MG63 (cell line): Measurements from ENCODE around the gene RNF214. TPM values are rescaled to one million over a fixed set of nuclear protein-coding genes. Genes with fewer than 3 reads are reported as not detected.
"Not testable (repeated sequence)": the region's sequence is repeated elsewhere in the genome, so short reads cannot be mapped to it uniquely, and the experiment has no call there.

Experiments used
- DNase-seq: peaks from one replicate; pipeline ENCODE4 v3.0.0-alpha.2; 2020
- H3K27me3 ChIP-seq: fragments of 250-450 bp; sonication (Bioruptor Pico); 2 replicates; pipeline ENCODE4 v1.5.1; 2020; ENCODE audit warnings: mild to moderate bottlenecking, moderate library complexity
- H3K36me3 ChIP-seq: fragments of 250-450 bp; sonication (Bioruptor Pico); 2 replicates; pipeline ENCODE4 v1.5.1; 2020; ENCODE audit warnings: mild to moderate bottlenecking, moderate library complexity
- H3K4me3 ChIP-seq: fragments of 250-450 bp; sonication (Bioruptor Pico); 2 replicates; pipeline ENCODE4 v1.5.1; 2020; ENCODE audit warnings: mild to moderate bottlenecking, moderate library complexity
- H3K9me3 ChIP-seq: fragments of 250-450 bp; sonication (Bioruptor Pico); 2 replicates; pipeline ENCODE4 v1.5.1; 2020; ENCODE audit warnings: mild to moderate bottlenecking, moderate library complexity
- total RNA-seq: library from RNA; depleted of rRNA; stranded (reverse); fragments of >200 nt; shearing (Covaris generic); gene quantifications from 2 replicates; pipeline ENCODE4 v1.2.3, GENCODE V29; 2014; ENCODE audit warnings: low replicate concordance; rRNA removed

The RNF214 gene
- 1.3 and 2.4 TPM in 2 replicates for total RNA-seq

GRCh38 chr11:117232092-117232878, at the start of gene RNF214:
TSS of gene RNF214 (plus strand) at chr11:117232671. CDS start at chr11:117234273, 1,602 bp downstream.
- no peaks in the 10 kb centered on the region for H3K9me3 ChIP-seq
- peaks cover 28% of the 10 kb centered on the region for H3K36me3 ChIP-seq
- peak within 1 kb of the TSS; percentile 94 for H3K4me3 ChIP-seq
- peak; percentile 81 for DNase-seq
- H3K27me3 ChIP-seq, result no peaks in the 10 kb centered on the region

DNA sequence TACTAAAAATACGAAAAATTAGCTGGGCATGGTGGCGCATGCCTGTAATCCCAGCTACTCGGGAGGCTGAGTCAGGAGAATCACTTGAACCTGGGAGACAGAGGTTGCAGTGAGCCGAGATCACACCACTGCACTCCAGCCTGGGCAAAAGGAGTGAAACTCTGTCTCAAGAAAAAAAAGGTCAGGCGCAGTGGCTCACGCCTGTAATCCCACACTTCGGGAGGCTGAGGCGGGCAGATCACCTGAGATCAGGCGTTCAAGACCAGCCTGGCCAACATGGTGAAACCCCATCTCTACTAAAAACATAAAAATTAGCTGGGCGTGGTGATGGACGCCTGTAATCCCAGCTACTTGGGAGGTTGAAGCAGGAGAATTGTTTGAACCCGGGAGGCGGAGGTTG, 49.3 kb upstream of the RNF214 start:
- not testable (repeated sequence) for H3K36me3 ChIP-seq, H3K9me3 ChIP-seq, H3K4me3 ChIP-seq, H3K27me3 ChIP-seq, DNase-seq

GRCh38 chr11:117183724-117184349, 48.6 kb upstream of the RNF214 start:
- Histone ChIP-seq H3K36me3 (no peaks in the 10 kb centered on the region), H3K9me3 (no peaks in the 10 kb centered on the region), H3K4me3 (no peak overlapping the region), H3K27me3 (no peaks in the 10 kb centered on the region)
- DNase-seq, result no peak

GRCh38 chr11:117185736-117186430, 46.6 kb upstream of the RNF214 start:
- no peaks in the 10 kb centered on the region for H3K27me3 ChIP-seq
- no peak for DNase-seq
- H3K36me3 ChIP-seq, result no peaks in the 10 kb centered on the region
- H3K9me3 ChIP-seq, result no peaks in the 10 kb centered on the region
- H3K4me3 ChIP-seq, result no peak overlapping the region

DNA sequence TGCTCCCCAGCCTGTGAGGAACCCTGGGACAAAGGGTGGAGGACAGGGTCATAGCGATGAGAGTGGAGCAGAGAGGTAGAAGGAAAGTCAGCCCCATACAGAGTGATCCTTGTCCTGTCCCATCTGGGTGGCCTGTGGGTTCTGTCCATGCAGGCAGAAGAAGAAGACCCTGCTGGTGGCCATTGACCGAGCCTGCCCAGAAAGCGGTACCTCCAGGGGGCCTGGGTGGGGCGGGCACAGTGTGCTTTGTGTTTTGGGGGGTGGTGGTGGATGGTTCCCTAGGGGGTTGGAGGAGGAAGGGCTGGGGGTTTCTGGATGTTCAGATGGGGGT, 46.1 kb upstream of the RNF214 start:
- no peaks in the 10 kb centered on the region for H3K36me3 ChIP-seq
- DNase-seq, result no peak
- no peak overlapping the region for H3K4me3 ChIP-seq
- H3K27me3 ChIP-seq, result no peaks in the 10 kb centered on the region
- no peaks in the 10 kb centered on the region for H3K9me3 ChIP-seq

DNA sequence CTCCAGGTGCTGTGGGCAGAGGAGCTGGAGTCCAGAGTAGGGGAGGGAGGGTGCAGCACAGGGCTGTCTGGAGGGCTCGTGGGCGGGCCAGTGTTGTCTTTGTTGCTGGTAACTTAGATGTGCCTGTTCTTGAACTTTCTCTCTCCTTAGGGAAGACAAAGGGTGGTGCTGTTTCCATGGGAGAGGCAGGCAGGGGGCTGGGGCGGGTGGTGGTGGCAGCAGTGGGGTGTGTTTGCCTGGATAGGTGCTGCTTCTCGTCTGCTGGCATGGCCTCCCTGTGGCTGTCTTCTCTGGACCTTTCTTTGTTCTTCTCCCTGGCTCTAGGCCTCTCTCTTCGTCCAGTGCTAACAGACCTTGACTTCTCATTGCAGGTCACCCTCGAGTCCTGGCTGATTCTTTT, 45.5 kb upstream of the RNF214 start:
- Histone ChIP-seq H3K27me3 (no peaks in the 10 kb centered on the region), H3K4me3 (no peak overlapping the region), H3K36me3 (no peaks in the 10 kb centered on the region), H3K9me3 (no peaks in the 10 kb centered on the region)
- DNase-seq, result no peak

DNA sequence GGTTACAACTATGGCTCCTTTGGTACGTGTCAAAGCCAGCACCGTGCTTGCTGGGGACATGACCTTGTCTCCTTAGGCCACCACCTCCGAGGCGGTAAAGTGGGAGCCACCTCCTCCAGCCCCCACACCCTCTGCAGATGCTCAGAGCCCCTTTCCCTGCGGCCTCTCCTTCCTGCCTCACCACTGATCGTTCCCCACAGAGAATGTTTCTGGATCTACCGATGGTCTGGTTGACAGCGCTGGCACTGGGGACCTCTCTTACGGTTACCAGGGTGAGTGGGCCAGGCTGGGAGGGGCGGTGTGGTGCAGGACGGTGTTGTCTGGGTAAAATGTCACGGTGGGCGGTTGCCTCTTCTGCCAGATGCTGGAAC, 45.1 kb upstream of the RNF214 start:
- H3K4me3 ChIP-seq, result no peak overlapping the region
- H3K9me3 ChIP-seq, result no peaks in the 10 kb centered on the region
- H3K36me3 ChIP-seq, result no peaks in the 10 kb centered on the region
- H3K27me3 ChIP-seq, result no peaks in the 10 kb centered on the region
- no peak for DNase-seq

- no peaks in the 10 kb centered on the region for H3K9me3 ChIP-seq
- no peaks in the 10 kb centered on the region; the same call in 1 of the 2 replicates for H3K36me3 ChIP-seq
- DNase-seq, result no peak
- H3K4me3 ChIP-seq, result no peak overlapping the region
- H3K27me3 ChIP-seq, result no peaks in the 10 kb centered on the region
Observed at GRCh38 chr11:117187799-117188481, 44.5 kb upstream of the RNF214 start.

- no peaks in the 10 kb centered on the region for H3K27me3 ChIP-seq
- H3K36me3 ChIP-seq, result no peaks in the 10 kb centered on the region; the same call in 1 of the 2 replicates
- no peaks in the 10 kb centered on the region for H3K9me3 ChIP-seq
- no peak overlapping the region for H3K4me3 ChIP-seq
- no peak for DNase-seq
Observed at GRCh38 chr11:117188620-117189081, 43.8 kb upstream of the RNF214 start.

DNA sequence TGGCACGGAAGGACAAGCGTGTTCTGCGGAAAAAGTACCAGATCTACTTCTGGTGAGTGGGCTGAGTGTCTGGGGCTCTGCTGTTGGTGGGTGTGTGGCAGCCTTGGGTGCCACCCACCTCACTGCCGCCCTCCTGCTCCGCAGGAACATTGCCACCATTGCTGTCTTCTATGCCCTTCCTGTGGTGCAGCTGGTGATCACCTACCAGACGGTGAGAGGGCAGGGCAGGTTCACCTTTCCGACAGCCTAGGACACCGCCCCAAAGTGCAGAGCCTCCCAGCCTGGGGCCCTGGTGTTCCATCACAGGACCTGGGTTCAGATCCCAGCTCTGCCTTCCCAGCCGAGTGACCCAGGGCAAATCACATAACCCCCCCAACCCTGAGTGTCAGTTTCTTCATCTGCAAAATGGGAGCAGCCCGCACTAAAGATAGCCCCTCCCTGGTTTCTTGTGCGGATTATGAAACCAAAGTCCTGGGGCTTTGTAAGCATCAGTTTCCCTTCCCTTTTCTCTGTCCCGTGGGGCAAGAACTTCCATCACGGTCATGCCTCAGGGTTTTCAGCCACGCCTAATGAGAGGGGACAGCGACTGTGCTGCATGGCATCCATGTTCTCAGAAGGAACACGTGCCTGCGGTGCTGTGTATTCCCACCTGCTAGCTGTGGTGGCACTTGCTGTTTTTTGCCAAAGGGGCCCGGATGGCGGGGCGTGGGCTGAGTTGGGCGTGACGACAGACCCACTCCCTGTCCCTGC, 43.1 kb upstream of the RNF214 start:
- H3K36me3 ChIP-seq, result no peaks in the 10 kb centered on the region; the same call in 1 of the 2 replicates
- no peak overlapping the region for H3K4me3 ChIP-seq
- no peak for DNase-seq

DNA sequence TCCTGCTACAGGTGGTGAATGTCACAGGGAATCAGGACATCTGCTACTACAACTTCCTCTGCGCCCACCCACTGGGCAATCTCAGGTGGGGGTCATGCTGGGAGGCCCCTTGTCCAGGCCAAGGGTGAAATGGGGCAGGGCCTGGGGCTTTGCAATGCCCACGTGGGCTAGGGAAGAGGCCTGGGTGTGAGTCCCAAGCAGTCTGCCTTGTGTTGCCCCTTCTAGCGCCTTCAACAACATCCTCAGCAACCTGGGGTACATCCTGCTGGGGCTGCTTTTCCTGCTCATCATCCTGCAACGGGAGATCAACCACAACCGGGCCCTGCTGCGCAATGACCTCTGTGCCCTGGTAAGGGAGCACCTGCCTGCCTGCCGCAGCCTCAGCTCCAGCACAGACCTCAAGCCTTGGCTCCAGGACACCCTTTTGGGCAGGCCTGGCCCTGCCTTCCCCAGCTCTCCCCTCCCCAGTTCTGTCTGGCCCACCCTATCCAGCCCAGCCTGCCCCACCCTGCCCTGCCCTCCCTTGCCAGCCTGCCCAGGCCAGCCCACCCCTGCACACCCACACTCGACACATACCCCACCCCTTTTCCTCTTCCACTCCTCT, 42.4 kb upstream of the RNF214 start:
- no peak for DNase-seq
- Histone ChIP-seq H3K4me3 (no peak overlapping the region), H3K27me3 (no peaks in the 10 kb centered on the region), H3K9me3 (no peaks in the 10 kb centered on the region), H3K36me3 (no peaks in the 10 kb centered on the region; the same call in 1 of the 2 replicates)

More for the DNA sequence above, 43.1 kb upstream of the RNF214 start:
- H3K27me3 ChIP-seq, result no peaks in the 10 kb centered on the region
- H3K9me3 ChIP-seq, result no peaks in the 10 kb centered on the region

DNA sequence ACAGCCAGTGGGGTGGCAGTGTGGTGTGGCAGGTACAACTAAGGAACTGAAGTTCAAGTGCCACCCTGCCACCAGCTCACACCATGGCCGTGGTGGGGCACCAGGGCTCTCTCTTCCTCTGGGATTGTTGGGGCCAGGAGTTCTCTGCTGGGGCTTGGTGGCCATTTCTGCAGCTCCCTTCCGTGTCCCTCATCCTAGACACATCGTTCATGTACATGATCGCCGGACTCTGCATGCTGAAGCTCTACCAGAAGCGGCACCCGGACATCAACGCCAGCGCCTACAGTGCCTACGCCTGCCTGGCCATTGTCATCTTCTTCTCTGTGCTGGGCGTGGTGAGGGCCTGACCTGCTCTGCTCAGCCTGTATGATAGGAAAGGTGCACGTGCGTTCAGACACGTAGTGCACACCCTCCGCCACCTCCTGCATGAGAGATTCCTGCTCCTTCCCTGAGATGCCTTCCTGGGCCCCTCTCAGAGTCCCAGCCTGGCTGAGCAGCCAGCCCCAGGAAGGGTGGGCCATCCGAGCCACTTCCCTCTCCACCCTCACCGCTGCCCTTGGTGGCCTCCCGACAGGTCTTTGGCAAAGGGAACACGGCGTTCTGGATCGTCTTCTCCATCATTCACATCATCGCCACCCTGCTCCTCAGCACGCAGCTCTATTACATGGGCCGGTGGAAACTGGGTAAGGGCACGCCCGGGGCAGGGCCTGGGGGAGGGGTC, 40.6 kb upstream of the RNF214 start:
- Histone ChIP-seq H3K9me3 (no peaks in the 10 kb centered on the region), H3K36me3 (no peaks in the 10 kb centered on the region; the same call in 1 of the 2 replicates), H3K27me3 (no peaks in the 10 kb centered on the region), H3K4me3 (no peak overlapping the region)
- no peak for DNase-seq

DNA sequence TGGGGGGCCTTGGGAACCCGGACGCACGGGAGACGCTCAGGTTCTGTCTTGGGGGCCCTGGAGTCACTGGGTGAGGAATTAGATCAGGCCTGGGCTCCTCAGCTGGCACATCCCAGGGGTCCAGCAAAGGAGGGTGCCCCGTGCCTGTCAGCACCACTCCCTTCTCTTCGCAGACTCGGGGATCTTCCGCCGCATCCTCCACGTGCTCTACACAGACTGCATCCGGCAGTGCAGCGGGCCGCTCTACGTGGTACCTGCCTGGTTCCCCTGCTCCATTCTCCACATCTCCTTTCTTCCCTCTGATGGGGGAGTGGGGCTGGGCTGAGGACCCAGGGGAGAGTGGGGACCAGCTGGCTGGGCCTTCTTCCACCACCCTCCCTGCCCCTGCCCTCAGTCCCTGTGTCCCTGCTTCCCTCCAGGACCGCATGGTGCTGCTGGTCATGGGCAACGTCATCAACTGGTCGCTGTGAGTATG, 40.0 kb upstream of the RNF214 start:
- H3K4me3 ChIP-seq, result no peak overlapping the region
- H3K36me3 ChIP-seq, result no peaks in the 10 kb centered on the region; the same call in 1 of the 2 replicates
- no peaks in the 10 kb centered on the region for H3K27me3 ChIP-seq
- DNase-seq, result no peak
- no peaks in the 10 kb centered on the region for H3K9me3 ChIP-seq

- Histone ChIP-seq H3K4me3 (no peak overlapping the region), H3K27me3 (no peaks in the 10 kb centered on the region), H3K36me3 (no peaks in the 10 kb centered on the region; the same call in 1 of the 2 replicates), H3K9me3 (no peaks in the 10 kb centered on the region)
- DNase-seq, result no peak
Observed at GRCh38 chr11:117193130-117194020, 39.1 kb upstream of the RNF214 start.
